Heart left ventricle (tissue), 13 donors: ENCODE results near the gene PRDM15.

Experiments
- CTCF ChIP-seq, 12 donors: fragments of 200-600 bp; sonication (generic) in 4 of 12; IDR thresholded peaks; one replicate each; pipeline versions ENCODE4 v1.5.0 to v1.8.0; 2018 to 2022; ENCODE audit warnings: antibody characterized with exemption in 12 of 12, mild to moderate bottlenecking in 5 of 12
- POLR2A ChIP-seq, 2 donors: fragments of 450-650 bp; IDR thresholded peaks; one replicate each; pipeline ENCODE4 v1.6.1; 2017; ENCODE audit warnings: antibody characterized with exemption in 2 of 2, mild to moderate bottlenecking in 2 of 2, moderate library complexity in 2 of 2
- donor health status: ischemic (EF 13 %, LVEDD 7.1; RV severe dilation, severe dysfunction).
- donor health status: DM: no; HTN: yes; CAD: no.
- donor health status: DM: no; HTN: no; CAD: no.
- donor health status: ischemic (EF 25% LVEDD 6.9; RV normal size, moderate dysfunction).
- donor health status: ischemic (EF 25% LVEDD 5.7; RV mildly dilated, moderate dysfunction).
- donor health status: ischemic (EF 35%, LVEDD 5.7; RV mildly dilated, moderate dysfunction).
- donor health status: nonischemic (EF 11% LVEDD 7.7; RV severe dilation, severe dysfunction).
- donor health status: DM: yes; HTN: yes; CAD: no.
- donor health status: PGD.
- donor health status: ischemic (EF 29% LVEDD 5.4; RV normal size, mild dysfunction).
- donor health status: nonischemic (EF 23%, LVEDD 6.1; RV moderate dilation, normal function).

GRCh38 chr21:41913230-41913629 lies 34.1 kb upstream of the PRDM15 start:
- no peak for TF ChIP-seq CTCF (IDR thresholded peaks at IDR 0.05)
- TF ChIP-seq POLR2A (IDR thresholded peaks at IDR 0.05), result no peak
